Dendritic cell treated with granulocyte-macrophage colony-stimulating factor and Interleukin-4, amounts not matched to agents 40 ng/mL and 50 ng/mL, for 4 days (primary cell): Measurements from ENCODE around the gene HDAC4.

Experiments used
- H3K27ac Mint-ChIP-seq: one replicate; pipeline ENCODE4 v1.8.0; 2022; ENCODE audit warnings: mild to moderate bottlenecking, mixed read lengths
- H3K27me3 Mint-ChIP-seq: one replicate; pipeline ENCODE4 v1.8.0; 2022; ENCODE audit warnings: mild to moderate bottlenecking, mixed read lengths
- H3K36me3 Mint-ChIP-seq: one replicate; pipeline ENCODE4 v1.8.0; 2022; ENCODE audit warnings: low read depth, mixed read lengths
- H3K4me1 Mint-ChIP-seq: one replicate; pipeline ENCODE4 v1.8.0; 2022; ENCODE audit warnings: low read depth, mixed read lengths
- H3K4me3 Mint-ChIP-seq: one replicate; pipeline ENCODE4 v1.8.0; 2022; ENCODE audit warnings: mild to moderate bottlenecking, moderate library complexity, mixed read lengths
- H3K9me3 Mint-ChIP-seq: one replicate; pipeline ENCODE4 v1.8.0; 2022; ENCODE audit warnings: mixed read lengths
- intact Hi-C: fragments of 100-400 bp; cut with micrococcal nuclease; formaldehyde crosslinking; loops from one replicate; pipeline ENCODE4 v1.15.0; 2022

HDAC4 gene

DNA sequence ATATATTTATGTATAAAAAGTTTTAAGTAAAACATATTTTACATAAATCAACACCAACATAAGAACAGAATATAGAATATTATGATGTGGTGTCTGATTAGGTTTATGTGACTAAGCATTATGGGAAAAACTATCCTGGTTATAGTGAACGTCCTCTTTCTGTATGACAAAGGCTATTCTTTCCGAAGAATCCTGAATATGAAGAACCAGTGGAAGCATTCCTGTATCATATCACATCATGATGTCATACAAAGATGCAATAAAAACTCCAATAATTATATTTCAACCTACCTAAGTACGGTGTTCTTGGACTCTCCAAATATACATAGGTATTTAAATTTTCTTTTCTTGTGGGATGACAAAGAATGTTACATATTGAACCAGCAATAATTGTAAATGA lies 37.5 kb upstream of the HDAC4 start:
- Mint-ChIP-seq H3K9me3 (peaks cover 9% of the 10 kb centered on the region), H3K27me3 (peaks cover 23% of the 10 kb centered on the region), H3K4me1 (peaks cover 70% of the 10 kb centered on the region), H3K36me3 (no peaks in the 10 kb centered on the region), H3K27ac (peak overlapping the region; percentile 81), H3K4me3 (no peak overlapping the region)
- intact Hi-C loops: loop anchor here (5.0 kb wide), 1 partner anchor 36 kb away; the partner anchor contains the start of gene HDAC4

DNA sequence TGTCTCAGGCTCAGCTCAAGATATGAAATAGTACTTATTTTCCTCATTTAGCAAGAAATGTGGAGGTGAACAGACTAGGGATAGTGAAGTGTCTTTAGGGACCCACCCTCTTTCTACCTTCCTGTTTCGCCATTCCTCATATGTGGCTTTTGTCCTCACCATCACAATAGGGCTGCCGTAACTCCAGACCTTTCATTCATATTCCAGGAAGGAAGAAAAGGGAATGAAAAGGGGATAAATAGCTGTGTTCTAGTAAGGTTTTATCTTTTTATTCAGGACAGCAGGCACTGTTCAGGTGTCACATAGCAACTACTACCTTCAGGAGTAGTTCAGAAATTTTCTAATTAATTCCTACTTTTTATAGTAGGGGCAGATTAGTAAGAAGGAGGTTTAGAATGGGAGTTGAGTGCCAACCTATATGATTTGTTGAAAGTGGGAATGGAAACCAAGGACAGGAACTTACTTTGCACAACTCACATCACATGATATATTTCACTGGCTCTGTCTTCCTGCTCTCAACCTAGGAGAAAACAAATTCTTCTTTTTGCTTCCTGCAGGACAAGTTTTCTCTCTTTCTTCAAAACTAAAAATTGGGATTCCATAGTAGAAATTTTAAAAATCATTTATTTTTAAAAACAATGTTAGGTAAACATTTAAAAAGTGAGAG lies 36.0 kb upstream of the HDAC4 start:
- H3K4me1 Mint-ChIP-seq: peaks cover 63% of the 10 kb centered on the region
- intact Hi-C loops: loop anchor here (5.0 kb wide), 1 partner anchor 35 kb away; the partner anchor contains the start of gene HDAC4
- peaks cover 10% of the 10 kb centered on the region for H3K27me3 Mint-ChIP-seq
- no peaks in the 10 kb centered on the region for H3K36me3 Mint-ChIP-seq
- H3K4me3 Mint-ChIP-seq: no peak overlapping the region
- peaks cover 12% of the 10 kb centered on the region for H3K9me3 Mint-ChIP-seq
- H3K27ac Mint-ChIP-seq: peak overlapping the region; percentile 67

DNA sequence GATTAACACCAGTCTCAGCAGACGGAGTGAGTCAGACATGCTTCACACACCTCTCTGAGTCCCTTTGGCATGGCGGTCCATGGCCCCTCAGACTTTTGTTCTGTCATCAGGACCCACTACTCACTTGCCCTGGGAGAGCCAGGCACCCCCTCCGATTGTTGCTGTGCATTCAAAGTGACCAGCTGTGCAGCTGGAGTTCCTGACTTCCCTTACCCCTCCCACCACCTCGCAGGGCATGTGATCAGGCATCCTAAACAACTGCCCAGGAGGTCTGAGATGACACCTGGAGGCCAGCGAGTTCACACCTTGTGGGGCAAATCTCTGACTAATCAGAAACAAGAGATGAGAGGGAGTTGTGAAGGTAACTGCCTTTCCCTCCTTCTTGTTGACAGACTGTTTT lies 35.3 kb upstream of the HDAC4 start:
- peaks cover 63% of the 10 kb centered on the region for H3K4me1 Mint-ChIP-seq
- no peak overlapping the region for H3K4me3 Mint-ChIP-seq
- H3K36me3 Mint-ChIP-seq: no peaks in the 10 kb centered on the region
- peaks cover 7% of the 10 kb centered on the region for H3K27me3 Mint-ChIP-seq
- H3K27ac Mint-ChIP-seq: peak overlapping the region; percentile 64
- intact Hi-C loops: loop anchor here (5.0 kb wide), 1 partner anchor 34 kb away; the partner anchor contains the start of gene HDAC4
- peaks cover 12% of the 10 kb centered on the region for H3K9me3 Mint-ChIP-seq

DNA sequence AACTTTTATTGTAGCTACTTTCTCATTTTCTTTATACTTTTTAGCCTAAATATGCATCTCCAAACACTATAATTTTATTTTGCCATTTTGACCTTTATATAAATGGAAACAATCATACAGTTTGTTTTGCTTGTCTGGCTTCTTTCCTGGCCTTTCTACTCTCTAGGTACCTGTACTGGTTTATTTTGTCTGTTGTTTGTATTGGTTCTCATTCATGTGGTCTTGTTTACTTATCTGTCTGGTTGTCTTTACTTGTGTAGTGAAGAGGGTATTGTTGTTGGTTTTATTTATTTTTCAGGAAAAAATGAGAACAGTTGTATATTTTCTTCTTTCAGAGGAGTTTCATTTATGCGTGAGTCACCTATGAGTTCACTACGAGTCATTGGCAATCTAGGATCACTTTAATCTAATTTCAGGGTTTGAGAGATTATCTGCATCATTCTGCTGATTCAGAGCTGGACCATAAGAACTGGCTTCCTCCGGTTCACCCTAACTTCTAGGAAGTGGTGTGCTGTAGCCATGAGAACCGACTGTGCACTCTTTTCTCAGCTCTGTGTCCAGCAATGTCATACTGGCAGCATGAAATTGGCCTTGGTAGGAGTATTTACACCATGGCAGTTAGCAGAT lies 33.1 kb upstream of the HDAC4 start:
- peak overlapping the region; percentile 10 for H3K27ac Mint-ChIP-seq
- H3K4me1 Mint-ChIP-seq: peaks cover 45% of the 10 kb centered on the region

DNA sequence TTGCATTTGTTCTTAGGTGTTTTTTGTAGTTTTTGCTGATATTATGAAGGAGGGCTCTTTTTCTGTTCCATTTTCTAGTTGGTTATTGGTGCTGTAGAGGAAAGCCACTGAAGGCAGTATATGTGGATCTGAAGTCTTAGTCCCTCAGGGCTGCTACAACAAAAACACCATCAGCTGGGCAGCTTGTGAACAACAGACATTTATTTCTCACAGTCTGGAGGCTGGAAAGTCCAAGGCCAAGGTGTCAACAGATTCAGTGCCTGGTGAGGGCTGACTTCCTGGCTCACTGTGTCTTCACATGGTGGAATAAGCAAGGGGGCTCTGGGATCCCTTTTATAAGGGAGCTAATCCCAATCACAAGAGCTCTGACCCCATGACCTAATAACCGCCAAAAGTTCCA lies 31.4 kb upstream of the HDAC4 start:
- Mint-ChIP-seq H3K9me3 (peaks cover 12% of the 10 kb centered on the region), H3K4me3 (no peak overlapping the region), H3K27ac (no peak overlapping the region), H3K4me1 (peaks cover 34% of the 10 kb centered on the region), H3K36me3 (no peaks in the 10 kb centered on the region), H3K27me3 (peaks cover 2% of the 10 kb centered on the region)
- intact Hi-C loops: no loop called here

More for the DNA sequence above, 33.1 kb upstream of the HDAC4 start:
- Mint-ChIP-seq H3K27me3 (no peaks in the 10 kb centered on the region), H3K4me3 (no peak overlapping the region), H3K9me3 (peaks cover 12% of the 10 kb centered on the region), H3K36me3 (no peaks in the 10 kb centered on the region)
- intact Hi-C loops: no loop called here

DNA sequence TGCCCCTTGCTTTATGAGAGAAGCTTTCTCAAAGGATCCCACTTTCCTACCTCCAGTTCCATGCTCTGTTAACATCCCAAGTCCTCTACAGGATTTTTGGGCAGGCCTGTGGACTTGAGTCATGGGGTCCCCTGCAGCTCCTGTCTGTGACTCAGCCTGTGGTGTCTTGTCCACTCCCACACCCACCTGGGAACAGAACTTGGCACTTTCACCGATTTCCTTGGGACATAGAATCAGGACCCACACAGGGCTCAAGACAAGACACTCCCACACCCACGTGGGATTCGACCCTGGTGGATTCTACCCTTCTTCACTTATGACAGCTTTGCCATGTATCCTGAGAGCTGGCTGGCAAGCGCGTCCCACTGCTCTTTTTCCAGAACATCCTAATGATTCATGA lies 30.7 kb upstream of the HDAC4 start:
- Mint-ChIP-seq H3K36me3 (no peaks in the 10 kb centered on the region), H3K27me3 (peaks cover 2% of the 10 kb centered on the region), H3K4me3 (no peak overlapping the region), H3K27ac (no peak overlapping the region), H3K4me1 (peaks cover 35% of the 10 kb centered on the region), H3K9me3 (peaks cover 12% of the 10 kb centered on the region)
- intact Hi-C loops: no loop called here

GRCh38 chr2:239429473-239430350 lies 28.9 kb upstream of the HDAC4 start:
- peaks cover 5% of the 10 kb centered on the region for H3K27me3 Mint-ChIP-seq
- H3K36me3 Mint-ChIP-seq: no peaks in the 10 kb centered on the region
- no peak overlapping the region for H3K4me3 Mint-ChIP-seq
- peaks cover 29% of the 10 kb centered on the region for H3K4me1 Mint-ChIP-seq
- H3K27ac Mint-ChIP-seq: no peak overlapping the region
- intact Hi-C loops: no loop called here
- H3K9me3 Mint-ChIP-seq: peaks cover 12% of the 10 kb centered on the region

GRCh38 chr2:239425631-239426030 lies 24.8 kb upstream of the HDAC4 start:
- no peaks in the 10 kb centered on the region for H3K36me3 Mint-ChIP-seq
- intact Hi-C loops: no loop called here
- no peaks in the 10 kb centered on the region for H3K9me3 Mint-ChIP-seq
- no peak overlapping the region for H3K27ac Mint-ChIP-seq
- H3K27me3 Mint-ChIP-seq: peaks cover 12% of the 10 kb centered on the region
- no peak overlapping the region for H3K4me3 Mint-ChIP-seq
- H3K4me1 Mint-ChIP-seq: peaks cover 8% of the 10 kb centered on the region

- intact Hi-C loops: no loop called here
- Mint-ChIP-seq H3K9me3 (no peaks in the 10 kb centered on the region), H3K4me1 (peaks cover 8% of the 10 kb centered on the region), H3K4me3 (no peak overlapping the region), H3K27ac (no peak overlapping the region), H3K27me3 (peaks cover 20% of the 10 kb centered on the region), H3K36me3 (no peaks in the 10 kb centered on the region)
Observed at GRCh38 chr2:239424337-239425045, 23.7 kb upstream of the HDAC4 start.

GRCh38 chr2:239423551-239423950 lies 22.7 kb upstream of the HDAC4 start:
- Mint-ChIP-seq H3K27ac (no peak overlapping the region), H3K4me1 (peaks cover 8% of the 10 kb centered on the region), H3K27me3 (peaks cover 24% of the 10 kb centered on the region), H3K4me3 (no peak overlapping the region), H3K36me3 (no peaks in the 10 kb centered on the region), H3K9me3 (no peaks in the 10 kb centered on the region)
- intact Hi-C loops: no loop called here

DNA sequence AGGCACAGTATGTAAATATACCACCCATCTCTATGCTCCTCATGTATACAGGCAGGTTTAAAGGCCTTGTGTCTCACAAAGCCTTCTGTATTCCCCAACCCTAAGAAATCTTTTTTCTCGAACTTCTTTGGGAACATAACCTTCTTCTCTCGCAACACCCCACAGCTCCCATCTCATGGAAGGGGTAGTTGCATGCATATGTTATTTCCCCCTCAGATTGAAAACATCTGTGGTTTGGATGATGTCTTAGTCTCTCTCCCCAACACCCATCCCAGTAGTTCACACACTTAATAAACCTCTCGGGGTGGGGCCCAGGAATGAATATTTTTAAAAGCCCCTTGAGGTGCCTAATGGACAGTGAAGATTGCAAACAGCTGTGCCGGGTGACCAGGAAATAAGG lies 21.0 kb upstream of the HDAC4 start:
- Mint-ChIP-seq H3K36me3 (no peaks in the 10 kb centered on the region), H3K9me3 (no peaks in the 10 kb centered on the region), H3K27ac (no peak overlapping the region), H3K27me3 (peaks cover 25% of the 10 kb centered on the region), H3K4me1 (peaks cover 3% of the 10 kb centered on the region), H3K4me3 (no peak overlapping the region)
- intact Hi-C loops: no loop called here

DNA sequence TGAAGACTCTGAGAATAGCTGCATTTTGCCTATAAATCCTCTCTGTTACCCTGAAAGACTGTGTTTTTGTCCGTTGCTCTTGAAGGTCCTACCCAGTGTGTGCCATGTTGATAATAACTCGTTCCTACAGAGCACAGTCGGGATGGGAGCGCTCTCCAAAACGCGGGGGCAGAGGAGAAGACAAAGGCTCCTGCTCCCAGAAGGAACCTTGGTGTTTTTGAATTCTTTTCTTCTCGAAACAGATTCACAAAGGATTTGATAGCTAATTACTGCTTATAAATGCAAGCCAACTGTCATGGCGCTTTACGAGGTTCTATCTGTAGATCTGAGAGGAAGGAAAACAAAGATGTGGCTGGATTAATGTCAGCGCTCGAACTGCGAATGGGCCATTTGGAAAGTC lies 19.3 kb upstream of the HDAC4 start:
- H3K36me3 Mint-ChIP-seq: no peaks in the 10 kb centered on the region
- H3K27me3 Mint-ChIP-seq: peaks cover 22% of the 10 kb centered on the region
- H3K4me1 Mint-ChIP-seq: no peaks in the 10 kb centered on the region
- no peaks in the 10 kb centered on the region for H3K9me3 Mint-ChIP-seq
- no peak overlapping the region for H3K4me3 Mint-ChIP-seq
- H3K27ac Mint-ChIP-seq: no peak overlapping the region
- intact Hi-C loops: no loop called here

- Mint-ChIP-seq H3K4me3 (no peak overlapping the region), H3K27ac (no peak overlapping the region), H3K27me3 (peaks cover 22% of the 10 kb centered on the region), H3K4me1 (no peaks in the 10 kb centered on the region), H3K36me3 (no peaks in the 10 kb centered on the region), H3K9me3 (no peaks in the 10 kb centered on the region)
- intact Hi-C loops: no loop called here
Observed at GRCh38 chr2:239418918-239419317, 18.1 kb upstream of the HDAC4 start.
